Measurements from ENCODE around the gene PCDH9. TPM values are rescaled to one million over a fixed set of nuclear protein-coding genes. Genes with fewer than 3 reads are reported as not detected.

Gene PCDH9
- polyA plus RNA-seq, 4 donors = 0.27 to 1.1 (median 0.72) TPM; not detected in 1

- FAIRE-seq = no peak
- WGBS, 3 donors = 65 to 81% (median 70%) methylated on average over 3 of the region's 3 CpGs
- no peaks in the 10 kb centered on the region for H3K36me3 ChIP-seq (ENCODE audit: control insufficient read depth in 3 of 3, insufficient read depth in 2 of 3, low read depth in 1 of 3, low read length in 3 of 3)
Observed at GRCh38 chr13:66459634-66460033, 770.5 kb downstream of the PCDH9 start.

GRCh38 chr13:66459143-66459542 is 771.0 kb downstream of the PCDH9 start:
- H3K36me3 ChIP-seq (ENCODE audit: control insufficient read depth in 3 of 3, insufficient read depth in 2 of 3, low read depth in 1 of 3, low read length in 3 of 3) = no peaks in the 10 kb centered on the region
- H3K9me3 ChIP-seq (ENCODE audit: control insufficient read depth in 2 of 2, insufficient read depth in 1 of 2, low read depth in 1 of 2, low read length in 1 of 2) = no peaks in the 10 kb centered on the region
- no peaks in the 10 kb centered on the region for H3K4me1 ChIP-seq (ENCODE audit: control insufficient read depth in 3 of 3, insufficient read depth in 2 of 3, low read depth in 1 of 3, low read length in 2 of 3)
- H3K27ac ChIP-seq (ENCODE audit: low read depth in 1 of 3, low read length in 2 of 3) = no peak overlapping the region
- DNase-seq (no peak), FAIRE-seq (no peak)
- H3K27me3 ChIP-seq (ENCODE audit: control insufficient read depth in 3 of 3, insufficient read depth in 3 of 3, low read length in 3 of 3) = no peaks in the 10 kb centered on the region
- 83 to 89% (median 88%) methylated on average over 2 of the region's 2 CpGs for WGBS, 3 donors
- H3K4me3 ChIP-seq (ENCODE audit: low read depth in 1 of 3, low read length in 3 of 3) = no peak overlapping the region

More at GRCh38 chr13:66459634-66460033, 770.5 kb downstream of the PCDH9 start:
- Histone ChIP-seq H3K4me3 (ENCODE audit: low read depth in 1 of 3, low read length in 3 of 3) (no peak overlapping the region), H3K27me3 (ENCODE audit: control insufficient read depth in 3 of 3, insufficient read depth in 3 of 3, low read length in 3 of 3) (no peaks in the 10 kb centered on the region), H3K4me1 (ENCODE audit: control insufficient read depth in 3 of 3, insufficient read depth in 2 of 3, low read depth in 1 of 3, low read length in 2 of 3) (no peaks in the 10 kb centered on the region), H3K9me3 (ENCODE audit: control insufficient read depth in 2 of 2, insufficient read depth in 1 of 2, low read depth in 1 of 2, low read length in 1 of 2) (no peaks in the 10 kb centered on the region), H3K27ac (ENCODE audit: low read depth in 1 of 3, low read length in 2 of 3) (no peak overlapping the region)
- no peak for DNase-seq

GRCh38 chr13:66446413-66446812 is 783.7 kb downstream of the PCDH9 start:
- Histone ChIP-seq H3K27me3 (ENCODE audit: control insufficient read depth in 3 of 3, insufficient read depth in 3 of 3, low read length in 3 of 3) (no peaks in the 10 kb centered on the region), H3K9me3 (ENCODE audit: control insufficient read depth in 2 of 2, insufficient read depth in 1 of 2, low read depth in 1 of 2, low read length in 1 of 2) (no peaks in the 10 kb centered on the region), H3K36me3 (ENCODE audit: control insufficient read depth in 3 of 3, insufficient read depth in 2 of 3, low read depth in 1 of 3, low read length in 3 of 3) (no peaks in the 10 kb centered on the region), H3K4me1 (ENCODE audit: control insufficient read depth in 3 of 3, insufficient read depth in 2 of 3, low read depth in 1 of 3, low read length in 2 of 3) (no peaks in the 10 kb centered on the region), H3K4me3 (ENCODE audit: low read depth in 1 of 3, low read length in 3 of 3) (no peak overlapping the region), H3K27ac (ENCODE audit: low read depth in 1 of 3, low read length in 2 of 3) (no peak overlapping the region)
- 62 to 86% (median 77%) methylated on average over 4 of the region's 4 CpGs for WGBS, 3 donors
- FAIRE-seq (no peak), DNase-seq (no peak)

- no peaks in the 10 kb centered on the region for H3K4me1 ChIP-seq (ENCODE audit: control insufficient read depth in 3 of 3, insufficient read depth in 2 of 3, low read depth in 1 of 3, low read length in 2 of 3)
- no peak overlapping the region for H3K4me3 ChIP-seq (ENCODE audit: low read depth in 1 of 3, low read length in 3 of 3)
- no peaks in the 10 kb centered on the region for H3K27me3 ChIP-seq (ENCODE audit: control insufficient read depth in 3 of 3, insufficient read depth in 3 of 3, low read length in 3 of 3)
- DNase-seq (no peak), FAIRE-seq (no peak)
- H3K27ac ChIP-seq (ENCODE audit: low read depth in 1 of 3, low read length in 2 of 3) = no peak overlapping the region
- H3K9me3 ChIP-seq (ENCODE audit: control insufficient read depth in 2 of 2, insufficient read depth in 1 of 2, low read depth in 1 of 2, low read length in 1 of 2) = no peaks in the 10 kb centered on the region
- no peaks in the 10 kb centered on the region for H3K36me3 ChIP-seq (ENCODE audit: control insufficient read depth in 3 of 3, insufficient read depth in 2 of 3, low read depth in 1 of 3, low read length in 3 of 3)
- WGBS, 3 donors = 27 to 55% (median 53%) methylated on average over 1 of the region's 1 CpG
Observed at GRCh38 chr13:66443926-66444325, 786.2 kb downstream of the PCDH9 start.

- Histone ChIP-seq H3K36me3 (ENCODE audit: control insufficient read depth in 3 of 3, insufficient read depth in 2 of 3, low read depth in 1 of 3, low read length in 3 of 3) (no peaks in the 10 kb centered on the region), H3K4me1 (ENCODE audit: control insufficient read depth in 3 of 3, insufficient read depth in 2 of 3, low read depth in 1 of 3, low read length in 2 of 3) (no peaks in the 10 kb centered on the region), H3K4me3 (ENCODE audit: low read depth in 1 of 3, low read length in 3 of 3) (no peak overlapping the region), H3K9me3 (ENCODE audit: control insufficient read depth in 2 of 2, insufficient read depth in 1 of 2, low read depth in 1 of 2, low read length in 1 of 2) (peaks cover 0 to 2% of the 10 kb centered on the region in 2 donors), H3K27ac (ENCODE audit: low read depth in 1 of 3, low read length in 2 of 3) (no peak overlapping the region), H3K27me3 (ENCODE audit: control insufficient read depth in 3 of 3, insufficient read depth in 3 of 3, low read length in 3 of 3) (no peaks in the 10 kb centered on the region)
- FAIRE-seq = no peak
- no peak for DNase-seq
- WGBS, 3 donors = 84 to 86% (median 86%) methylated on average over 3 of the region's 3 CpGs
Observed at GRCh38 chr13:66440938-66441337, 789.2 kb downstream of the PCDH9 start.

- no peak overlapping the region for H3K4me3 ChIP-seq (ENCODE audit: low read depth in 1 of 3, low read length in 3 of 3)
- no peaks in the 10 kb centered on the region for H3K9me3 ChIP-seq (ENCODE audit: control insufficient read depth in 2 of 2, insufficient read depth in 1 of 2, low read depth in 1 of 2, low read length in 1 of 2)
- H3K27me3 ChIP-seq (ENCODE audit: control insufficient read depth in 3 of 3, insufficient read depth in 3 of 3, low read length in 3 of 3) = no peaks in the 10 kb centered on the region
- FAIRE-seq (no peak), DNase-seq (no peak)
- H3K36me3 ChIP-seq (ENCODE audit: control insufficient read depth in 3 of 3, insufficient read depth in 2 of 3, low read depth in 1 of 3, low read length in 3 of 3) = no peaks in the 10 kb centered on the region
- no peak overlapping the region for H3K27ac ChIP-seq (ENCODE audit: low read depth in 1 of 3, low read length in 2 of 3)
- no peaks in the 10 kb centered on the region for H3K4me1 ChIP-seq (ENCODE audit: control insufficient read depth in 3 of 3, insufficient read depth in 2 of 3, low read depth in 1 of 3, low read length in 2 of 3)
Observed at GRCh38 chr13:66430728-66431127, 799.4 kb downstream of the PCDH9 start.

- Histone ChIP-seq H3K4me3 (ENCODE audit: low read depth in 1 of 3, low read length in 3 of 3) (no peak overlapping the region), H3K9me3 (ENCODE audit: control insufficient read depth in 2 of 2, insufficient read depth in 1 of 2, low read depth in 1 of 2, low read length in 1 of 2) (no peaks in the 10 kb centered on the region), H3K4me1 (ENCODE audit: control insufficient read depth in 3 of 3, insufficient read depth in 2 of 3, low read depth in 1 of 3, low read length in 2 of 3) (no peaks in the 10 kb centered on the region), H3K27me3 (ENCODE audit: control insufficient read depth in 3 of 3, insufficient read depth in 3 of 3, low read length in 3 of 3) (no peaks in the 10 kb centered on the region), H3K27ac (ENCODE audit: low read depth in 1 of 3, low read length in 2 of 3) (no peak overlapping the region), H3K36me3 (ENCODE audit: control insufficient read depth in 3 of 3, insufficient read depth in 2 of 3, low read depth in 1 of 3, low read length in 3 of 3) (no peaks in the 10 kb centered on the region)
- DNase-seq = no peak
- FAIRE-seq = no peak
Observed at GRCh38 chr13:66430269-66430668, 799.9 kb downstream of the PCDH9 start.

GRCh38 chr13:66429156-66429555 is 801.0 kb downstream of the PCDH9 start:
- no peak overlapping the region for H3K4me3 ChIP-seq (ENCODE audit: low read depth in 1 of 3, low read length in 3 of 3)
- DNase-seq (no peak), FAIRE-seq (no peak)
- no peaks in the 10 kb centered on the region for H3K36me3 ChIP-seq (ENCODE audit: control insufficient read depth in 3 of 3, insufficient read depth in 2 of 3, low read depth in 1 of 3, low read length in 3 of 3)
- H3K27ac ChIP-seq (ENCODE audit: low read depth in 1 of 3, low read length in 2 of 3) = no peak overlapping the region
- no peaks in the 10 kb centered on the region for H3K27me3 ChIP-seq (ENCODE audit: control insufficient read depth in 3 of 3, insufficient read depth in 3 of 3, low read length in 3 of 3)
- no peaks in the 10 kb centered on the region for H3K4me1 ChIP-seq (ENCODE audit: control insufficient read depth in 3 of 3, insufficient read depth in 2 of 3, low read depth in 1 of 3, low read length in 2 of 3)
- H3K9me3 ChIP-seq (ENCODE audit: control insufficient read depth in 2 of 2, insufficient read depth in 1 of 2, low read depth in 1 of 2, low read length in 1 of 2) = no peaks in the 10 kb centered on the region

GRCh38 chr13:66427458-66427861 is 802.7 kb downstream of the PCDH9 start:
- no peak overlapping the region for H3K4me3 ChIP-seq (ENCODE audit: low read depth in 1 of 3, low read length in 3 of 3)
- DNase-seq (no peak), FAIRE-seq (no peak)
- H3K36me3 ChIP-seq (ENCODE audit: control insufficient read depth in 3 of 3, insufficient read depth in 2 of 3, low read depth in 1 of 3, low read length in 3 of 3) = no peaks in the 10 kb centered on the region
- no peaks in the 10 kb centered on the region for H3K4me1 ChIP-seq (ENCODE audit: control insufficient read depth in 3 of 3, insufficient read depth in 2 of 3, low read depth in 1 of 3, low read length in 2 of 3)
- WGBS, 3 donors = 88 to 90% (median 90%) methylated on average over 2 of the region's 2 CpGs
- H3K27me3 ChIP-seq (ENCODE audit: control insufficient read depth in 3 of 3, insufficient read depth in 3 of 3, low read length in 3 of 3) = no peaks in the 10 kb centered on the region
- H3K27ac ChIP-seq (ENCODE audit: low read depth in 1 of 3, low read length in 2 of 3) = no peak overlapping the region
- no peaks in the 10 kb centered on the region for H3K9me3 ChIP-seq (ENCODE audit: control insufficient read depth in 2 of 2, insufficient read depth in 1 of 2, low read depth in 1 of 2, low read length in 1 of 2)

Measured in small intestine (tissue), 7 donors.